Measurements from ENCODE around the gene AMBRA1.

The AMBRA1 gene

DNA sequence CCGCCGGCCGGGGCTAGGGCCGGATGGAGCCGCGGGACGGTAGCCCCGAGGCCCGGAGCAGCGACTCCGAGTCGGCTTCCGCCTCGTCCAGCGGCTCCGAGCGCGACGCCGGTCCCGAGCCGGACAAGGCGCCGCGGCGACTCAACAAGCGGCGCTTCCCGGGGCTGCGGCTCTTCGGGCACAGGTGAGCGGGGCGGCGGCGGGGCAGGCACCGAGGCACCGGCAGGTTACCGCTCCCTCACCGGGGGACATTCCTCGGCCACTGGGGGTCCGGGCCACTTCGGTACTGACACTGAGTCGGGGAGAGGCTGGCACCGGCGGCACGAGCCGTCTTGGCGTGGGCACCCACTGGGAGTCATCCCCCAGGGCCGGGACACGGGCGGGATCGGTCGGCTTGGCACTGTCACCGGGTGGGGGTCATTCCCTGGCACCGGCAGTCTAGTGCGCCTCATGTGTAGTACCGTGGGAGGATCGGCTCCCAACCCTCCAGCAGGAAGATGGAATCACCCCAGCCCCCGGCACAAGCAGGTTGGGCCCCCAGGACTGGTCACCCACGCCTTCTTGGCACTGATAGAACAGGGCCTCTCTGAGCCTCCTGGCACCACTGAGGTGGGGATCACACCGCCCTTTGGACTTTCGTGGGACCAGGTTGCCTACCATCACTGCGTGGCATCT lies 246.0 kb downstream of the AMBRA1 start:
- TF ChIP-seq TAF1 (IDR thresholded peaks at IDR 0.05; ENCODE audit: low read depth) (0 out of 2 replicates have a peak, but pooled peaks have one; percentile 11), CREB1 (IDR thresholded peaks at IDR 0.05; ENCODE audit: low read depth) (no peak)

DNA sequence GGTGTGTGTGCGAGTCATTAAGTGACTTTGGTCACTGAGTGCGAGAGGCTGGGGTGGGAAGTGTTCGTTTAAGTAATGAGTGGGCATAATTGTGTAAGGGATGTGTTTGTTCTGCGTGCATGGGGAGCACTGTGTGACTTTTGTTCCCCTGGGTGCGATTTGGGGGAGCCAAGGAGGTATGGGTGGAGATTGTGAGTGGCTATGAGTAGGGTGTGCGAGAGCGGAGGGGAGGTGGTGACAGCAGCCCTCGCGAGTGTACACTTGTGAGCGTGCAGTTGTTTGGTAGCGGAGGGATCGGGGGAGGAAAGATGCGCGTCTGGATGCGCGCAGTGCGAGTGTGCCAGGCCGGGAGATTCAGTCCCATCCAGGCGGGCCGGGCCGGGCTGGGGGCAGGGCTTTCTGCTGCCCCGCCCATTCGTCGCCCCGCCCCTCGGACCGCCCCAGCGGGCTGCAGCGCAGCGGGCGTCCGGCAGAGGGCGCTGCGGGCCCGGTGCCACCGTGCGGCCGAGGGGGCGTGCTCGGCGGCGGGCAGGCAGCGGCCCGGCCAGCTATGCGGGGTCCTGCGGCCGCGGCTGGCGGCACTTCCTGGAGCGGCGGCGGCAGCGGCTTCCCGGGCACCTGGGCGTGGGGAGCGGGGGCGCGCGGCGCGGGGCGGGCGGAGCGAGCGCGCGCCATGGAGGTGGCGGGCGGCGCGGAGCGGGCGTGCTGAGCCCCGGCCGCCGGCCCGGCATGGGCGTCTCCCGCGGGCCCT lies 246.8 kb downstream of the AMBRA1 start, which contains the start of gene DGKZ:
DGKZ (plus strand) TSS at position 578 of the 751 bp plus-strand sequence. CDS start 197 bp downstream, outside the sequence.
- TF ChIP-seq, protein P1, sequence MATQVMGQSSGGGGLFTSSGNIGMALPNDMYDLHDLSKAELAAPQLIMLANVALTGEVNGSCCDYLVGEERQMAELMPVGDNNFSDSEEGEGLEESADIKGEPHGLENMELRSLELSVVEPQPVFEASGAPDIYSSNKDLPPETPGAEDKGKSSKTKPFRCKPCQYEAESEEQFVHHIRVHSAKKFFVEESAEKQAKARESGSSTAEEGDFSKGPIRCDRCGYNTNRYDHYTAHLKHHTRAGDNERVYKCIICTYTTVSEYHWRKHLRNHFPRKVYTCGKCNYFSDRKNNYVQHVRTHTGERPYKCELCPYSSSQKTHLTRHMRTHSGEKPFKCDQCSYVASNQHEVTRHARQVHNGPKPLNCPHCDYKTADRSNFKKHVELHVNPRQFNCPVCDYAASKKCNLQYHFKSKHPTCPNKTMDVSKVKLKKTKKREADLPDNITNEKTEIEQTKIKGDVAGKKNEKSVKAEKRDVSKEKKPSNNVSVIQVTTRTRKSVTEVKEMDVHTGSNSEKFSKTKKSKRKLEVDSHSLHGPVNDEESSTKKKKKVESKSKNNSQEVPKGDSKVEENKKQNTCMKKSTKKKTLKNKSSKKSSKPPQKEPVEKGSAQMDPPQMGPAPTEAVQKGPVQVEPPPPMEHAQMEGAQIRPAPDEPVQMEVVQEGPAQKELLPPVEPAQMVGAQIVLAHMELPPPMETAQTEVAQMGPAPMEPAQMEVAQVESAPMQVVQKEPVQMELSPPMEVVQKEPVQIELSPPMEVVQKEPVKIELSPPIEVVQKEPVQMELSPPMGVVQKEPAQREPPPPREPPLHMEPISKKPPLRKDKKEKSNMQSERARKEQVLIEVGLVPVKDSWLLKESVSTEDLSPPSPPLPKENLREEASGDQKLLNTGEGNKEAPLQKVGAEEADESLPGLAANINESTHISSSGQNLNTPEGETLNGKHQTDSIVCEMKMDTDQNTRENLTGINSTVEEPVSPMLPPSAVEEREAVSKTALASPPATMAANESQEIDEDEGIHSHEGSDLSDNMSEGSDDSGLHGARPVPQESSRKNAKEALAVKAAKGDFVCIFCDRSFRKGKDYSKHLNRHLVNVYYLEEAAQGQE (IDR thresholded peaks at IDR 0.05; ENCODE audit: low read depth) = no peak
- TF ChIP-seq RAD21 (IDR thresholded peaks at IDR 0.05; ENCODE audit: low read depth) (peak; percentile 55; the same call in 1 of the 2 replicates), YY1 (IDR thresholded peaks at IDR 0.05; ENCODE audit: low read depth) (0 out of 2 replicates have a peak, but pooled peaks have one; percentile 6)

All from Ishikawa (cell line).